ENCODE results near the gene NDOR1. TPM values are rescaled to one million over a fixed set of nuclear protein-coding genes. Genes with fewer than 3 reads are reported as not detected.
"Not testable (repeated sequence)": the region's sequence is repeated elsewhere in the genome, so short reads cannot be mapped to it uniquely, and the experiment has no call there.

NDOR1 gene
- total RNA-seq, 1 experiment from 2014 or later = 4.6 TPM

DNA sequence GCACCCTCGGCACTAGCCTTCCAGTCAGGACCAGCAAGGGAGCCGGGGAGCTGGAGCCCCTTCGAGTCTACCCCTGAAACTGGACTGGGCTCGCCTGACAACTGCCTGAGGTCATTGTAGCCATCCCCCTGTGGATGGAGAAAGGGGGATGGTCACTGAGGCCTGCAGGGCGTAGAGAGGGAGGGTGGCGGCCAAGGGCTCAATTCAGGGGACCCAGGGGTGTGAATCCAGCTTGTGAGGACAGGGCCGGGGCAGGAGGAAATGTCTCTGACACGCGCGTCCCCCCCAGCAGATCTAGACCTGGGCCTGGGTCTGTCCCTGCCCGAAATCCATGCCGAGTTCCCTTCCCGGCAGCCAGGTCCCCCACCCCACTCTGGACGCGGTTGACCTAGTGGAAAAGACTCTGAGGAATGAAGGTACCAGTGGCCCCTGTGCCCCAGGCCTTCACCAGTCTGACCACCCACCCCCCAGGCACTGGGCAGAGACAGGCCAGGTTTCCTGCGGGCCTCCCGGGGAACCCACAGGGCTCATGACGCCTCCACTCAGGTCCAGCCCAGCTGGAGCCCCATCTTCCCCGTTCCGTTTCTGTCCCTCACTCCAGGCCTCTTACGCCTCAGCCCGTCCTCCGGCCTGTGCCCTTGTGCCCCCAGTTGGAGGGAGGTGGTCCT lies 26.0 kb downstream of the NDOR1 start:
- DNase-seq (ENCODE audit: low read depth) = no peak

DNA sequence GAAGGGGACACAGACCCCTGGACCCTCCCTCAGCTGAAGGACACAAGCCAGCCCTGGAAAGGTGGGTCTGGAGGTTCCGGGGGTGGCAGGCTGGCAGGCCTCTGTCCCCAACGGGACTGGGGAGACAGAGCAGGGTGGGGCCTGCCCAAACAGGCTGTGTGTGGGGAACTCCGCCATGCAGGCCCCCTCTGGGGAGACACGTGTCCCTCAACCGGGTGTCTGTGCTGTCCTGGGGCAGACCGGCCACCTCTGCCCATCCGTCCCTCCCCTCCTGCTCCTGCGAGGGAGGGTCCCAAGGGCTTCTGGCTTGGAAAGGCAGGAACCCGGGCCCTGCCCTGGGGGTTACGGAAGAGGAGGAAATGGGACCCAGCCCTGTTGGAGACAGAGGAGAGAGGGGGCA lies 26.6 kb downstream of the NDOR1 start:
- no peak for DNase-seq (ENCODE audit: low read depth)

GRCh38 chr9:137232510-137232909 lies 27.0 kb downstream of the NDOR1 start:
- no peak for DNase-seq (ENCODE audit: low read depth)

DNA sequence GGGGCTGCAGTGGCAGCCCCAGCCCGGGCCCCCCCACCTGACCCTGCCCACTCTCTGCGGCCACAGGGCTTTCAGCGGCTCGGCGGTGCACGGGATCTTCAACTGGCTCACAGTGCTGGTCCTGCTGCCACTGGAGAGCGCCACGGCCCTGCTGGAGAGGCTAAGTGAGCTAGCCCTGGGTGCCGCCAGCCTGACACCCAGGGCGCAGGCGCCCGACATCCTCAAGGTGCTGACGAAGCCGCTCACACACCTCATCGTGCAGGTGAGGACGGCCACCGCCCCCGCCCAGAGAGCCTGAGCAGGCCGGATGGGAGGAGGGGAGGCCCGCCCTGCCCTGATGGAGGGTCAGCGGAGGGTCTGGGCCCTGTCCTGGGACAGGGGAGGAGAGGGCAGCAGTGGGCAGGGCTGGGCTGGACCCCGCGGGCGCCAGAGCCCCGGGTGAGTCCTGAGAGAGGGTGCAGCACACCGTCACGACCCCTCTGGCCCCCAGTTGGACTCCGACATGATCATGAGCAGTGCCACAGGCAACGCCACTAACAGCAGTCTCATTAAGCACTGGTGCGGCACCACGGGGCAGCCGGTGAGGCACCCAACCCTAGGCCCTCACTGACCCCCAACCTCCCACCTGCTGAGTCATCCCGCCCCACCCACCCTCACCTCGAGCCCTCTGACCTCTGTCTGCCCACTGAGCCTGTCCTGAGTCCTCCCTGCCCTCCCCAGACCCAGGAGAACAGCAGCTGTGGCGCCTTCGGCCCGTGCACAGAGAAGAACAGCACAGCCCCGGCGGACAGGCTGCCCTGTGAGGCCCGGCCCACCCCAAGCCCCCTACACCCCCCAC lies 27.9 kb downstream of the NDOR1 start:
- DNase-seq (ENCODE audit: low read depth) = no peak

GRCh38 chr9:137234055-137234697 lies 28.7 kb downstream of the NDOR1 start:
- DNase-seq (ENCODE audit: low read depth) = no peak

- DNase-seq (ENCODE audit: low read depth) = no peak
Observed at GRCh38 chr9:137234758-137235423, 29.4 kb downstream of the NDOR1 start.

- DNase-seq (ENCODE audit: low read depth) = no peak
Observed at GRCh38 chr9:137235424-137236237, 30.1 kb downstream of the NDOR1 start.

- DNase-seq (ENCODE audit: low read depth) = peak; percentile 58
Observed at GRCh38 chr9:137236238-137236935, 30.9 kb downstream of the NDOR1 start.

GRCh38 chr9:137236936-137237421 lies 31.5 kb downstream of the NDOR1 start:
- DNase-seq (ENCODE audit: low read depth) = no peak

- no peak for DNase-seq (ENCODE audit: low read depth)
Observed at GRCh38 chr9:137237759-137238726, 32.5 kb downstream of the NDOR1 start.

DNA sequence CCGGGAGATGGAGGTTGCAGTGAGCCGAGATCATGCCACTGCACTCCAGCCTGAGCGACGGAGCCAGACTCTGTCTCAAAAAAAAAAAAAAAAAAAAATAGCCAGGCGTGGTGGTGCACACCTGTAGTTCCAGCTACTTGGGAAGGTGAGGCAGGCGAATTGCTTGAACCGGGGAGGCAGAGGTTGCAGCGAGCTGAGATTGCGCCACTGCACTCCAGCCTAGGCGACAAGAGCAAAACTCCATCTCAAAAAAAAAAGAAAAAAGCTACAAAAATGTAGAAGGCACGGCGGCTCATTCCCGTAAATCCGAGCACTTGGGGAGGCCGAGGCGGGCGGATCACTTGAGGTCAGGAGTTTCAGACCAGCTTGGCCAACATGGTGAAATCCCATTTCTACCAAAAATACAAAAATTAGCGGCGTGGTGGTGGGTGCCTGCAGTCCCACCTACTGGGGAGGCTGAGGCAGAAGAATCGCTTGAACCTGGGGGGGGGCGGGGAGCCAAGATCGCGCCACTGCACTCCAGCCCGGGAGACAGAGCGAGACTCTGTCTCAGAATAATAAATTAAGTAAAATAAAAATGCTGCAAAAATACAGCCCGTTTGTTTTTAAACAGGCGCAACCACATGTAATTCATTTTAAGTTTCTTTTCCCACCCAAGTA lies 34.2 kb downstream of the NDOR1 start:
- not testable (repeated sequence) for DNase-seq (ENCODE audit: low read depth)

- DNase-seq (ENCODE audit: low read depth) = peak; percentile 83
Observed at GRCh38 chr9:137240318-137240840, 34.9 kb downstream of the NDOR1 start.

- DNase-seq (ENCODE audit: low read depth) = peak; percentile 100
Observed at GRCh38 chr9:137240841-137241489, 35.5 kb downstream of the NDOR1 start, which contains the start of gene TUBB4B. Gene TUBB4B (plus strand): TSS chr9:137241287. CDS start chr9:137241361, 74 bp downstream.

DNA sequence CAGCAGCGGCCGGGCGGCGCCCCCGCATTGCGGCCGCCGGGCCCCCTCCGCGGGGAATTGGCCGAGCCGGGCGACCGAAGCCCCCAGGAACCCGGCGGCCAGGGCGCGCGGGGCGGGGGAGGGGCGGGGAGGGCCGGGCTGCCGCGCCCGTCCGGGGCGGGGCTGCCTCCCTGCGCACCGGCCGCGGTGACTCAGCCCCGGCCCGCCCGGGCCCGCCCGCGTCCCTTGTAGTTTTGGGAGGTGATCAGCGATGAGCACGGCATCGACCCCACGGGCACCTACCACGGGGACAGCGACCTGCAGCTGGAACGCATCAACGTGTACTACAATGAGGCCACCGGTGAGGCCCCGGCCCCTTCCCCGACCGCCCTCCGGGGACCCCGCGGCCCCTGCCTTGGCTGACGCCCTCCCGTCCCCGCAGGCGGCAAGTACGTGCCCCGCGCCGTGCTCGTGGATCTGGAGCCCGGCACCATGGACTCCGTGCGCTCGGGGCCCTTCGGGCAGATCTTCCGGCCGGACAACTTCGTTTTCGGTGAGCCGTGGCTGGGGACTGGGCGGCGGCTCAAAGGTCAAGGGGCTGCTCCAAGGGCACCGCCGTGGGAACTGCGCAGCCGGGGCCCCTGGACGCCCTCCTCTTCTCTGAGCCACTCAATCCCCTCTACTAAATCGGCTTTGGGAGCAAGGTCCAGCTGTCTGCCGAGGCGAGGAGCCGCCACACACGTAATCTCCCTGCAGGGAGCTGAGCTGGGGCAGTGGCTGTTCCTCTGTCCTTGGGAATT lies 36.2 kb downstream of the NDOR1 start:
- DNase-seq (ENCODE audit: low read depth) = peak; percentile 60

DNA sequence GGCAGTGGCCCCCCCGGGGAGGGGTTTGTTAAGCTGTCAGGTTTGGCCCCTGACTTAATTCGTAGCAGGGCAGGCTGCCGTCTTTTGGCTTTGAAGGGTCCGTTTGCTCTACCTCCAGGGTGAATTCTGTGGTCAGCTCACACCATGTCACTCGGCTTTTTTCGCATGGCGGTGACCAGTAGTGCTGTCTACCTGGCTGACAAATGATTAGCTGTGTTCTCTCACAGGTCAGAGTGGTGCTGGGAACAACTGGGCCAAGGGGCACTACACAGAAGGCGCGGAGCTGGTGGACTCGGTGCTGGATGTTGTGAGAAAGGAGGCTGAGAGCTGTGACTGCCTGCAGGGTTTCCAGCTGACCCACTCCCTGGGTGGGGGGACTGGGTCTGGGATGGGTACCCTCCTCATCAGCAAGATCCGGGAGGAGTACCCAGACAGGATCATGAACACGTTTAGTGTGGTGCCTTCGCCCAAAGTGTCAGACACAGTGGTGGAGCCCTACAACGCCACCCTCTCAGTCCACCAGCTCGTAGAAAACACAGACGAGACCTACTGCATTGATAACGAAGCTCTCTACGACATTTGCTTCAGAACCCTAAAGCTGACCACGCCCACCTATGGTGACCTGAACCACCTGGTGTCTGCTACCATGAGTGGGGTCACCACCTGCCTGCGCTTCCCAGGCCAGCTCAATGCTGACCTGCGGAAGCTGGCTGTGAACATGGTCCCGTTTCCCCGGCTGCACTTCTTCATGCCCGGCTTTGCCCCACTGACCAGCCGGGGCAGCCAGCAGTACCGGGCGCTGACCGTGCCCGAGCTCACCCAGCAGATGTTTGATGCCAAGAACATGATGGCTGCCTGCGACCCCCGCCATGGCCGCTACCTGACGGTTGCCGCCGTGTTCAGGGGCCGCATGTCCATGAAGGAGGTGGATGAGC lies 37.0 kb downstream of the NDOR1 start:
- DNase-seq (ENCODE audit: low read depth) = no peak

- not testable (repeated sequence) for DNase-seq (ENCODE audit: low read depth)
Observed at GRCh38 chr9:137243266-137243625, 37.7 kb downstream of the NDOR1 start.

Data from RPMI7951 (cell line).